PC-3 (cell line): Measurements from ENCODE around the gene FIZ1. TPM values are rescaled to one million over a fixed set of nuclear protein-coding genes. Genes with fewer than 3 reads are reported as not detected.

Source experiments
- ATAC-seq: fragments of 200-7000 bp; cut with Tn5 transposase; 2 replicates; pipeline ENCODE4 v1.9.1; 2020; ENCODE audit warnings: mild to moderate bottlenecking, moderate library complexity
- BruUV-seq: library from RNA; stranded (reverse); fragments of 400-500 nt; replicated peaks from 2 replicates; lab custom pipeline; 2021; lab: Mats Ljungman, UMichigan
- CTCF ChIA-PET: fragments of 300-600 bp; sonication (Branson Sonifier 250); formaldehyde crosslinking; loops from one replicate; lab custom pipeline; 2022; ENCODE audit warnings: antibody characterized with exemption; lab: Charles Lee
- POLR2A ChIA-PET: fragments of 300-600 bp; sonication (Branson Sonifier 250); formaldehyde crosslinking; loops from one replicate; lab custom pipeline; 2022; ENCODE audit warnings: antibody characterized with exemption; ENCODE audit not compliant: unreplicated experiment; lab: Charles Lee
- DNase-seq: peaks from one replicate; pipeline ENCODE4 v3.0.0-alpha.2; 2015
- H2AFZ ChIP-seq: fragments of 300-600 bp; sonication (generic); 2 replicates; pipeline ENCODE4 v1.6.0; 2016; ENCODE audit warnings: antibody characterized with exemption, low read length
- H3F3A ChIP-seq: fragments of 300-600 bp; sonication (generic); one replicate; pipeline ENCODE4 v1.6.0; 2017; ENCODE audit warnings: antibody characterized with exemption, low read length, control low read depth, mild to moderate bottlenecking; ENCODE audit not compliant: unreplicated experiment
- H3K27ac ChIP-seq: fragments of 300-600 bp; sonication (generic); 2 replicates; pipeline ENCODE4 v1.5.1; 2016; ENCODE audit warnings: mild to moderate bottlenecking, low read length
- H3K27me3 ChIP-seq: fragments of 300-600 bp; sonication (generic); 2 replicates; pipeline ENCODE4 v1.6.1; 2016; ENCODE audit warnings: low read length, mixed read lengths
- H3K36me3 ChIP-seq: fragments of 300-600 bp; sonication (generic); 2 replicates; pipeline ENCODE4 v1.6.1; 2016; ENCODE audit warnings: low read depth, mixed run types, low read length, mixed read lengths
- H3K4me1 ChIP-seq: fragments of 300-600 bp; sonication (generic); 2 replicates; pipeline ENCODE4 v1.5.1; 2016; ENCODE audit warnings: low read length; ENCODE audit not compliant: insufficient read depth
- H3K4me2 ChIP-seq: fragments of 300-600 bp; sonication (generic); 2 replicates; pipeline ENCODE4 v1.6.0; 2016; ENCODE audit warnings: low read length
- H3K4me3 ChIP-seq: fragments of 300-600 bp; sonication (generic); 2 replicates; pipeline ENCODE4 v1.5.1; 2016; ENCODE audit warnings: mild to moderate bottlenecking, low read length, mixed read lengths
- H3K79me2 ChIP-seq: fragments of 300-600 bp; sonication (generic); 2 replicates; pipeline ENCODE4 v1.6.1; 2017; ENCODE audit warnings: low read length, mixed read lengths
- H3K9ac ChIP-seq: fragments of 300-600 bp; sonication (generic); 2 replicates; pipeline ENCODE4 v1.6.0; 2016; ENCODE audit warnings: mild to moderate bottlenecking, low read length
- H3K9me2 ChIP-seq: fragments of 300-600 bp; sonication (generic); replicated peaks from 2 replicates; pipeline ENCODE4 v1.6.1; 2016; ENCODE audit warnings: mixed run types, low read length, mixed read lengths
- H3K9me3 ChIP-seq: fragments of 300-600 bp; sonication (generic); 2 replicates; pipeline ENCODE4 v1.6.1; 2016; ENCODE audit warnings: low read length, mixed read lengths
- H4K20me1 ChIP-seq: fragments of 300-600 bp; sonication (generic); 2 replicates; pipeline ENCODE4 v1.6.1; 2016; ENCODE audit warnings: low read length, mixed read lengths
- EZH2 ChIP-seq: fragments of 300-600 bp; sonication (generic); IDR thresholded peaks from one replicate; pipeline ENCODE4 v1.6.1; 2017; ENCODE audit warnings: antibody characterized with exemption, mild to moderate bottlenecking, low read length; ENCODE audit not compliant: unreplicated experiment
- EZH2phosphoT487 ChIP-seq: fragments of 300-600 bp; sonication (generic); IDR thresholded peaks from 2 replicates; pipeline ENCODE4 v1.6.1; 2018; ENCODE audit warnings: mild to moderate bottlenecking, antibody characterized with exemption, low read length, borderline replicate concordance
- intact Hi-C: fragments of 100-400 bp; cut with micrococcal nuclease; formaldehyde crosslinking; loops from 2 replicates; pipeline ENCODE4 v1.9.0; 2023
- total RNA-seq: library from RNA; depleted of rRNA; stranded (reverse); fragments of >200 nt; gene quantifications from 2 replicates; pipeline ENCODE4 v1.2.3, GENCODE V29; 2014
- TF ChIP-seq, protein P1 (sequence below): fragments of 300-600 bp; sonication (generic); conservative IDR thresholded peaks from 2 replicates; pipeline ENCODE4 v1.5.1; 2017; ENCODE audit warnings: antibody characterized with exemption, low read depth, mild to moderate bottlenecking, low read length

Gene FIZ1
- total RNA-seq, 1 experiment from 2014 or later = 11.7 TPM

DNA sequence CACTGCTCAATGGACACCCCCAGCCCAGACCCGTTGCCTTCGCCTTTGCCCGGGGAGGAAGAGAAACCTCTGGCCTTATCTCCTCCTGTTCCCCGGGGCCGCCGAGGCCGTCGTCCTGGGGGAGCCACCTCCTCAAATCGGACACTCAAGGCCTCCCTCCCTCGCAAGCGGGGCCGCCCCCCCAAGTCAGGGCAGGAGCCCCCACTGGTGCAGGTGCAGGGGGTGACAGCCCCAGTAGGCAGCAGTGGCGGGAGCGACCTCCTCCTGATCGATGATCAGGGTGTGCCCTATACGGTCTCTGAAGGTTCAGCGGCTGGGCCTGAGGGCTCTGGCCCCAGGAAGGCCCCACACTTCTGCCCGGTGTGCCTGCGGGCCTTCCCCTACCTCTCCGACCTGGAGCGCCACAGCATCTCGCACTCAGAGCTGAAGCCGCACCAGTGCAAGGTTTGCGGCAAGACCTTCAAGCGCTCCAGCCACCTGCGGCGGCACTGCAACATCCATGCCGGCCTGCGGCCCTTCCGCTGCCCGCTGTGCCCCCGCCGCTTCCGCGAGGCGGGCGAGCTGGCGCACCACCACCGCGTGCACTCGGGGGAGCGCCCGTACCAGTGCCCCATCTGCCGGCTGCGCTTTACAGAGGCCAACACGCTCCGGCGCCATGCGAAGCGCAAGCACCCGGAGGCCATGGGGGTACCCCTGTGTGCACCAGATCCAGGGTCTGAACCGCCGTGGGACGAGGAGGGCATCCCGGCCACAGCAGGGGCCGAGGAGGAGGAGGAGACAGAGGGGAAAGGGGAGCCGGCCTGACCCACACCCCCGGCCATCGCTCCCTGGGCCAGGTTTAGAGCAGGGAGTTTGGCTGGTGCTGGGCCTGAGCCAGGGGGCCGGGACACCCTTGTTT, 3.0 kb upstream of the FIZ1 start:
- Histone ChIP-seq H3K27me3 (no peaks in the 10 kb centered on the region), H3K79me2 (peaks cover 27% of the 10 kb centered on the region), H3F3A (peaks cover 6% of the 10 kb centered on the region), H2AFZ (no peak overlapping the region), H3K4me2 (no peak overlapping the region), H4K20me1 (no peaks in the 10 kb centered on the region), H3K36me3 (no peaks in the 10 kb centered on the region), H3K9ac (no peak overlapping the region), H3K4me3 (no peak overlapping the region), H3K4me1 (peaks cover 29% of the 10 kb centered on the region), H3K27ac (no peak overlapping the region), H3K9me3 (no peaks in the 10 kb centered on the region), H3K9me2 (no peaks in the 10 kb centered on the region)
- DNase-seq (no peak), ATAC-seq (no peak)
- CTCF ChIA-PET = no interaction called here
- no TSS peak for BruUV-seq
- intact Hi-C loops = no loop called here
- TF ChIP-seq, protein P1, sequence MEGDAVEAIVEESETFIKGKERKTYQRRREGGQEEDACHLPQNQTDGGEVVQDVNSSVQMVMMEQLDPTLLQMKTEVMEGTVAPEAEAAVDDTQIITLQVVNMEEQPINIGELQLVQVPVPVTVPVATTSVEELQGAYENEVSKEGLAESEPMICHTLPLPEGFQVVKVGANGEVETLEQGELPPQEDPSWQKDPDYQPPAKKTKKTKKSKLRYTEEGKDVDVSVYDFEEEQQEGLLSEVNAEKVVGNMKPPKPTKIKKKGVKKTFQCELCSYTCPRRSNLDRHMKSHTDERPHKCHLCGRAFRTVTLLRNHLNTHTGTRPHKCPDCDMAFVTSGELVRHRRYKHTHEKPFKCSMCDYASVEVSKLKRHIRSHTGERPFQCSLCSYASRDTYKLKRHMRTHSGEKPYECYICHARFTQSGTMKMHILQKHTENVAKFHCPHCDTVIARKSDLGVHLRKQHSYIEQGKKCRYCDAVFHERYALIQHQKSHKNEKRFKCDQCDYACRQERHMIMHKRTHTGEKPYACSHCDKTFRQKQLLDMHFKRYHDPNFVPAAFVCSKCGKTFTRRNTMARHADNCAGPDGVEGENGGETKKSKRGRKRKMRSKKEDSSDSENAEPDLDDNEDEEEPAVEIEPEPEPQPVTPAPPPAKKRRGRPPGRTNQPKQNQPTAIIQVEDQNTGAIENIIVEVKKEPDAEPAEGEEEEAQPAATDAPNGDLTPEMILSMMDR = no peak
- no peak for TF ChIP-seq EZH2
- no peak for TF ChIP-seq EZH2phosphoT487
- POLR2A ChIA-PET = no interaction called here

DNA sequence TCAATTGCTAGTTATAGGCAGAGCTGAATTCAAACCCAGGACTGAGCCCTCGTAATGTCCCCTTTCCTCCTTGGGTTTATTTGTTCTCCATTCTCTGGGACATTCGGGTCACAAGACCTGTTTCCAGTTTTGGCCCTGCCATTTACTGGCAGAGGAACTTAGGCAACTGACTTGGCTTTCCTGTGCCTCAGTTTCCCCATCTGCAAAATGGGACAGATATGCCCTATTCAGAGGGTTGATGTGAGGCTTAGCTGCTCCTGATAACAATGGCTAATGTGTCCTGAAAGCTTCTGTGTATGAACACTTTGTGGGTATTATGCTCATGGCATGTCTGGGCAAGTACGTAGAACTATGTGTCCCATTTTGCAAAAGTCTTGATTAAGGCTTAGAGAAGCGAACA, 1.8 kb upstream of the FIZ1 start:
- intact Hi-C loops = no loop called here
- no peaks in the 10 kb centered on the region; the same call in 1 of the 2 replicates for H3K36me3 ChIP-seq
- no peaks in the 10 kb centered on the region for H3K9me3 ChIP-seq
- ATAC-seq = no peak
- H3K27me3 ChIP-seq = no peaks in the 10 kb centered on the region
- H3K9me2 ChIP-seq = no peaks in the 10 kb centered on the region
- no peaks in the 10 kb centered on the region for H4K20me1 ChIP-seq
- no peak overlapping the region for H3K27ac ChIP-seq
- H3K4me3 ChIP-seq = peak overlapping the region; percentile 77
- no peak for TF ChIP-seq EZH2
- no peak for TF ChIP-seq EZH2phosphoT487
- TF ChIP-seq, protein P1 = no peak
- H2AFZ ChIP-seq = peak overlapping the region; percentile 63
- H3F3A ChIP-seq = peaks cover 6% of the 10 kb centered on the region
- H3K79me2 ChIP-seq = peaks cover 16% of the 10 kb centered on the region
- ChIA-PET CTCF (no interaction called here), POLR2A (no interaction called here)
- DNase-seq = no peak
- BruUV-seq = no TSS peak
- H3K9ac ChIP-seq = peak overlapping the region; percentile 95
- H3K4me2 ChIP-seq = peak overlapping the region; percentile 90
- H3K4me1 ChIP-seq = peaks cover 19% of the 10 kb centered on the region

- Histone ChIP-seq H3K79me2 (peaks cover 12% of the 10 kb centered on the region), H3K9ac (peak overlapping the region; percentile 95), H3K4me2 (peak overlapping the region; percentile 90), H3K9me3 (no peaks in the 10 kb centered on the region), H3K27me3 (no peaks in the 10 kb centered on the region), H3K36me3 (no peaks in the 10 kb centered on the region; the same call in 1 of the 2 replicates), H3K4me1 (peaks cover 19% of the 10 kb centered on the region), H4K20me1 (no peaks in the 10 kb centered on the region), H3K4me3 (peak overlapping the region; percentile 77), H3K9me2 (no peaks in the 10 kb centered on the region), H2AFZ (peak overlapping the region; percentile 63), H3F3A (peaks cover 6% of the 10 kb centered on the region), H3K27ac (peak overlapping the region; percentile 87; the same call in 1 of the 2 replicates)
- no peak for TF ChIP-seq EZH2
- no peak for TF ChIP-seq EZH2phosphoT487
- TF ChIP-seq, protein P1 = no peak
- intact Hi-C loops = no loop called here
- ATAC-seq = no peak
- POLR2A ChIA-PET = no interaction called here
- no peak for DNase-seq
- CTCF ChIA-PET = no interaction called here
- no TSS peak for BruUV-seq
Observed at GRCh38 chr19:55600662-55601028, 1.3 kb upstream of the FIZ1 start.
